Suppressor macrophage treated with lipopolysaccharide for 1 hour (primary cell): Measurements from ENCODE around the gene TNFRSF11A.

Experiments used
- DNase-seq, 3 donors: peaks; one replicate each; pipeline ENCODE4 v3.0.0-alpha.2; 2020 to 2022

The TNFRSF11A gene

GRCh38 chr18:62420513-62421209 is 95.6 kb downstream of the TNFRSF11A start:
- DNase-seq: peak; percentile 75 to 86 (median 79)

- DNase-seq: peak; percentile 93 to 99 (median 98)
These were observed 100.5 kb downstream of the TNFRSF11A start for GRCh38 chr18:62425465-62426190.

- DNase-seq: no peak
These were observed 101.0 kb downstream of the TNFRSF11A start for GRCh38 chr18:62426191-62426488.

GRCh38 chr18:62432176-62432575 is 107.1 kb downstream of the TNFRSF11A start:
- DNase-seq: no peak

- DNase-seq: no peak
These were observed 109.7 kb downstream of the TNFRSF11A start for GRCh38 chr18:62434798-62435197.

- DNase-seq: no peak
These were observed 110.4 kb downstream of the TNFRSF11A start for GRCh38 chr18:62435435-62436031.

GRCh38 chr18:62436636-62437234 is 111.6 kb downstream of the TNFRSF11A start:
- peak; percentile 52 to 68 (median 59) for DNase-seq

- DNase-seq: peak; percentile 90 to 96 (median 94)
These were observed 112.3 kb downstream of the TNFRSF11A start for GRCh38 chr18:62437235-62438017.

GRCh38 chr18:62438018-62438329 is 112.9 kb downstream of the TNFRSF11A start:
- peak; percentile 35 to 37 (median 36) for DNase-seq

GRCh38 chr18:62438402-62438801 is 113.3 kb downstream of the TNFRSF11A start:
- no peak for DNase-seq

GRCh38 chr18:62438866-62439265 is 113.8 kb downstream of the TNFRSF11A start:
- DNase-seq: no peak
